Caco-2 (cell line): ENCODE results near the gene ATP6V0B. TPM values are rescaled to one million over a fixed set of nuclear protein-coding genes. Genes with fewer than 3 reads are reported as not detected.

ENCODE experiments used
- BruUV-seq: library from RNA; stranded (reverse); fragments of 400-500 nt; replicated peaks from 2 replicates; lab custom pipeline; 2021; lab: Mats Ljungman, UMichigan
- CTCF ChIA-PET: fragments of 300-600 bp; sonication (Branson Sonifier 250); formaldehyde crosslinking; loops from one replicate; lab custom pipeline; 2022; ENCODE audit warnings: antibody characterized with exemption; lab: Charles Lee
- POLR2A ChIA-PET: fragments of 300-600 bp; sonication (Branson Sonifier 250); formaldehyde crosslinking; loops from one replicate; lab custom pipeline; 2022; ENCODE audit warnings: antibody characterized with exemption; lab: Charles Lee
- DNase-seq, 2 experiments: peaks; one replicate each; pipeline versions ENCODE4 v3.0.0 to v3.0.0-alpha.2; 2020 to 2022
- H3K27me3 ChIP-seq: replicated peaks from 2 replicates; pipeline ENCODE4 v1.6.0; 2011; ENCODE audit warnings: low read length; ENCODE audit not compliant: control insufficient read depth, insufficient read depth
- H3K36me3 ChIP-seq: 2 replicates; pipeline ENCODE4 v1.5.1; 2011; ENCODE audit warnings: low read length; ENCODE audit not compliant: control insufficient read depth, insufficient read depth
- H3K4me1 ChIP-seq: fragments of 250-450 bp; sonication (Bioruptor Pico); 2 replicates; pipeline ENCODE4 v1.5.1; 2020; ENCODE audit warnings: mild to moderate bottlenecking
- H3K4me3 ChIP-seq: 2 replicates; pipeline ENCODE4 v1.5.1; 2011; ENCODE audit warnings: low read depth, mild to moderate bottlenecking, control low read depth, low read length
- H3K9me3 ChIP-seq: fragments of 250-450 bp; sonication (Bioruptor Pico); 2 replicates; pipeline ENCODE4 v1.5.1; 2020; ENCODE audit warnings: mild to moderate bottlenecking, moderate library complexity
- H3K27ac Mint-ChIP-seq: one replicate; pipeline ENCODE4 v1.8.0; 2022; ENCODE audit warnings: mixed read lengths; ENCODE audit not compliant: unreplicated experiment
- H3K27me3 Mint-ChIP-seq: one replicate; pipeline ENCODE4 v1.8.0; 2022; ENCODE audit warnings: mixed read lengths; ENCODE audit not compliant: insufficient read depth, unreplicated experiment
- H3K36me3 Mint-ChIP-seq: one replicate; pipeline ENCODE4 v1.8.0; 2022; ENCODE audit warnings: mild to moderate bottlenecking, mixed read lengths; ENCODE audit not compliant: insufficient read depth, unreplicated experiment
- H3K4me1 Mint-ChIP-seq: one replicate; pipeline ENCODE4 v1.8.0; 2022; ENCODE audit warnings: low read depth, mixed read lengths; ENCODE audit not compliant: unreplicated experiment
- H3K4me3 Mint-ChIP-seq: one replicate; pipeline ENCODE4 v1.8.0; 2022; ENCODE audit warnings: mild to moderate bottlenecking, moderate library complexity, mixed read lengths; ENCODE audit not compliant: unreplicated experiment
- H3K9me3 Mint-ChIP-seq: one replicate; pipeline ENCODE4 v1.8.0; 2022; ENCODE audit warnings: mixed read lengths; ENCODE audit not compliant: unreplicated experiment
- intact Hi-C: fragments of 100-400 bp; cut with micrococcal nuclease; formaldehyde crosslinking; loops from one replicate; pipeline ENCODE4 v1.10.0; 2022; ENCODE audit not compliant: unreplicated experiment
- total RNA-seq: library from RNA; stranded (reverse); gene quantifications from 2 replicates; pipeline ENCODE4 v1.2.3, GENCODE V29; 2022
- TF ChIP-seq, protein P1 (sequence below), 2 experiments: fragments of 200-600 bp in 1 of 2; IDR thresholded peaks; 1 replicate in 1 of 2; 2 replicates in 1 of 2; pipeline versions ENCODE4 v1.5.1 to v1.8.0; 2011 to 2022; ENCODE audit warnings: antibody characterized with exemption in 1 of 2, control low read depth in 1 of 2, inconsistent platforms in 1 of 2, low read depth in 1 of 2, low read length in 1 of 2, mild to moderate bottlenecking in 1 of 2, moderate library complexity in 1 of 2; ENCODE audit not compliant: insufficient read depth in 1 of 2, severe bottlenecking in 1 of 2, unreplicated experiment in 1 of 2

ATP6V0B gene
- total RNA-seq, 1 experiment from 2014 or later = 91.2 TPM

DNA sequence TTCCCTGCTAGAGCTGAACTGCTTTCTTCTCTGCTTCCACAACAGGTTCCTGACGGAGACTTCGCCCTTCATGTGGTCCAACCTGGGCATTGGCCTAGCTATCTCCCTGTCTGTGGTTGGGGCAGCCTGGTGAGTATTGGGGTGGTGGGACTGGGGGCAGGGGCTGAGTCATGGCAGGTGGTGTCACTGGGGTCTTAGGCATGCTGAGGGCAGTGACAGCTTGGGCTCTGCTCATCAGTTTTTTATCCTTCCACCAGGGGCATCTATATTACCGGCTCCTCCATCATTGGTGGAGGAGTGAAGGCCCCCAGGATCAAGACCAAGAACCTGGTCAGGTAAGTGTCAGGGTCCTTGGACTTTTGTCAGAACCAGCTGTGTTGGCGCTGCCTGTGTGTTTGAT lies 1.3 kb downstream of the ATP6V0B start:
- peaks cover 21% of the 10 kb centered on the region for H3K4me1 ChIP-seq
- Mint-ChIP-seq H3K36me3 (peaks cover 45% of the 10 kb centered on the region), H3K27ac (peak overlapping the region; percentile 88), H3K4me3 (peak overlapping the region; percentile 91), H3K9me3 (no peaks in the 10 kb centered on the region), H3K4me1 (peaks cover 24% of the 10 kb centered on the region), H3K27me3 (no peaks in the 10 kb centered on the region)
- H3K4me3 ChIP-seq = peak overlapping the region; percentile 96
- H3K9me3 ChIP-seq = no peaks in the 10 kb centered on the region
- POLR2A ChIA-PET = interaction anchor here (0.8 kb wide), 1 partner anchor 618 kb away, joined by 9 read pairs; no protein-coding TSS in a partner anchor
- H3K36me3 ChIP-seq = peaks cover 4% of the 10 kb centered on the region
- CTCF ChIA-PET = no interaction called here
- H3K27me3 ChIP-seq = no peaks in the 10 kb centered on the region
- TF ChIP-seq, protein P1, sequence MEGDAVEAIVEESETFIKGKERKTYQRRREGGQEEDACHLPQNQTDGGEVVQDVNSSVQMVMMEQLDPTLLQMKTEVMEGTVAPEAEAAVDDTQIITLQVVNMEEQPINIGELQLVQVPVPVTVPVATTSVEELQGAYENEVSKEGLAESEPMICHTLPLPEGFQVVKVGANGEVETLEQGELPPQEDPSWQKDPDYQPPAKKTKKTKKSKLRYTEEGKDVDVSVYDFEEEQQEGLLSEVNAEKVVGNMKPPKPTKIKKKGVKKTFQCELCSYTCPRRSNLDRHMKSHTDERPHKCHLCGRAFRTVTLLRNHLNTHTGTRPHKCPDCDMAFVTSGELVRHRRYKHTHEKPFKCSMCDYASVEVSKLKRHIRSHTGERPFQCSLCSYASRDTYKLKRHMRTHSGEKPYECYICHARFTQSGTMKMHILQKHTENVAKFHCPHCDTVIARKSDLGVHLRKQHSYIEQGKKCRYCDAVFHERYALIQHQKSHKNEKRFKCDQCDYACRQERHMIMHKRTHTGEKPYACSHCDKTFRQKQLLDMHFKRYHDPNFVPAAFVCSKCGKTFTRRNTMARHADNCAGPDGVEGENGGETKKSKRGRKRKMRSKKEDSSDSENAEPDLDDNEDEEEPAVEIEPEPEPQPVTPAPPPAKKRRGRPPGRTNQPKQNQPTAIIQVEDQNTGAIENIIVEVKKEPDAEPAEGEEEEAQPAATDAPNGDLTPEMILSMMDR (IDR thresholded peaks at IDR 0.05; ENCODE audit: insufficient read depth in 1 of 2, low read depth in 1 of 2, low read length in 1 of 2, severe bottlenecking in 1 of 2, unreplicated experiment in 1 of 2) = no peak
- intact Hi-C loops = no loop called here
- no TSS peak for BruUV-seq
- no peak for DNase-seq

DNA sequence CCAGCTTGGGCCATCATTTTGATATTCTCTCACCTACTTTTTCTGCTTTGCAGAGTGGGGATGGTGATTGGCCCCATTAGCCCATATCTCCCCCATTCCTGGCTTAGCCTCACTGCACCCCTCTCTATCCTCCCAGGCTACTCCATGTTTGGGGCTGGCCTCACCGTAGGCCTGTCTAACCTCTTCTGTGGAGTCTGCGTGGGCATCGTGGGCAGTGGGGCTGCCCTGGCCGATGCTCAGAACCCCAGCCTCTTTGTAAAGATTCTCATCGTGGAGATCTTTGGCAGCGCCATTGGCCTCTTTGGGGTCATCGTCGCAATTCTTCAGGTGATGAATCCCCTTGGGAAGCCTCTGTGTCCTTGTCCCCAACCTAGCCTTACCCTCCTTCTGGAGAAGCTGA lies 2.1 kb downstream of the ATP6V0B start:
- Histone ChIP-seq H3K9me3 (no peaks in the 10 kb centered on the region), H3K4me1 (peaks cover 21% of the 10 kb centered on the region), H3K27me3 (no peaks in the 10 kb centered on the region), H3K4me3 (no peak overlapping the region), H3K36me3 (peaks cover 4% of the 10 kb centered on the region)
- CTCF ChIA-PET = interaction anchor here (1.0 kb wide), 1 partner anchor 15 kb away, joined by 3 read pairs; no protein-coding TSS in a partner anchor
- no TSS peak for BruUV-seq
- H3K27me3 Mint-ChIP-seq = no peaks in the 10 kb centered on the region
- no peaks in the 10 kb centered on the region for H3K9me3 Mint-ChIP-seq
- H3K4me1 Mint-ChIP-seq = peaks cover 24% of the 10 kb centered on the region
- DNase-seq = no peak
- peaks cover 45% of the 10 kb centered on the region for H3K36me3 Mint-ChIP-seq
- intact Hi-C loops = no loop called here
- peak overlapping the region; percentile 91 for H3K4me3 Mint-ChIP-seq
- TF ChIP-seq, protein P1 (IDR thresholded peaks at IDR 0.05; ENCODE audit: insufficient read depth in 1 of 2, low read depth in 1 of 2, low read length in 1 of 2, severe bottlenecking in 1 of 2, unreplicated experiment in 1 of 2) = no peak
- no peak overlapping the region for H3K27ac Mint-ChIP-seq
- POLR2A ChIA-PET = no interaction called here

DNA sequence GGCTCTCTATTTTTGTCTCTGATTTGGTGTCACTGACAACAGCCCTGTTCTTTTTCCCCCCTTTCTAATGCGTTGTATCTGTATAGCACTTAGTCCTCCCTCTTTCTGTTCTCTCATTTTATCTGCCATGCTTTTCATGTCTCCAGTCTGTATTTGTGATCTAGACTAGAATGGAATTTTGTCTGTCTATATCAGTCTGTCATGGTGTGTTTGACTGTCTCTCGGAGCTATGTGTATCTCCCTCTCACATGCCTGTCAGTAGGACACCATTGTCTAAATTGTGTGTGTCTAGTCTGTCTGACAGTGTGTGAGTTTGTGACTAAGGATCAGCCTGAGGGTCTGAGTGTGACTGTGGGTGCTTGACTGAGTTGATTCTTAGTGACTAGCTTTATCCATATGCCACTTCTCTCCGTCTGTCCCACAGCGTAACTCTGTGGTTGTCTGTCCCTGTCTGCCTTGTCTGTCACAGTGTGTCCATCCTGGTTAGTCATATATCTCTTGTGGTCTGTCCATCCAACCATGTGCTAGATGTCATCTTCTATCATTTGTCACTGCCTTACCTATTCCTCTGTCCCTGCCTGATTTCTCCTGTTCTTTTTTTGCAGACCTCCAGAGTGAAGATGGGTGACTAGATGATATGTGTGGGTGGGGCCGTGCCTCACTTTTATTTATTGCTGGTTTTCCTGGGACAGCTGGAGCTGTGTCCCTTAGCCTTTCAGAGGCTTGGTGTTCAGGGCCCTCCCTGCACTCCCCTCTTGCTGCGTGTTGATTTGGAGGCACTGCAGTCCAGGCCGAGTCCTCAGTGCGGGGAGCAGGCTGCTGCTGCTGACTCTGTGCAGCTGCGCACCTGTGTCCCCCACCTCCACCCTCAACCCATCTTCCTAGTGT lies 2.9 kb downstream of the ATP6V0B start:
- intact Hi-C loops = no loop called here
- no peaks in the 10 kb centered on the region for H3K27me3 Mint-ChIP-seq
- Histone ChIP-seq H3K27me3 (no peaks in the 10 kb centered on the region), H3K36me3 (peaks cover 3% of the 10 kb centered on the region), H3K9me3 (no peaks in the 10 kb centered on the region), H3K4me3 (no peak overlapping the region; the same call in 1 of the 2 replicates), H3K4me1 (peaks cover 21% of the 10 kb centered on the region)
- H3K4me1 Mint-ChIP-seq = peaks cover 24% of the 10 kb centered on the region
- no peaks in the 10 kb centered on the region for H3K9me3 Mint-ChIP-seq
- POLR2A ChIA-PET = no interaction called here
- no TSS peak for BruUV-seq
- no peak for DNase-seq
- H3K36me3 Mint-ChIP-seq = peaks cover 45% of the 10 kb centered on the region
- H3K27ac Mint-ChIP-seq = no peak overlapping the region
- TF ChIP-seq, protein P1 (IDR thresholded peaks at IDR 0.05; ENCODE audit: insufficient read depth in 1 of 2, low read depth in 1 of 2, low read length in 1 of 2, severe bottlenecking in 1 of 2, unreplicated experiment in 1 of 2) = no peak
- H3K4me3 Mint-ChIP-seq = peak overlapping the region; percentile 91
- CTCF ChIA-PET = interaction anchor here (1.0 kb wide), 1 partner anchor 14 kb away, joined by 3 read pairs; no protein-coding TSS in a partner anchor
